Measurements from ENCODE around the gene FTSJ3.

The FTSJ3 gene

DNA sequence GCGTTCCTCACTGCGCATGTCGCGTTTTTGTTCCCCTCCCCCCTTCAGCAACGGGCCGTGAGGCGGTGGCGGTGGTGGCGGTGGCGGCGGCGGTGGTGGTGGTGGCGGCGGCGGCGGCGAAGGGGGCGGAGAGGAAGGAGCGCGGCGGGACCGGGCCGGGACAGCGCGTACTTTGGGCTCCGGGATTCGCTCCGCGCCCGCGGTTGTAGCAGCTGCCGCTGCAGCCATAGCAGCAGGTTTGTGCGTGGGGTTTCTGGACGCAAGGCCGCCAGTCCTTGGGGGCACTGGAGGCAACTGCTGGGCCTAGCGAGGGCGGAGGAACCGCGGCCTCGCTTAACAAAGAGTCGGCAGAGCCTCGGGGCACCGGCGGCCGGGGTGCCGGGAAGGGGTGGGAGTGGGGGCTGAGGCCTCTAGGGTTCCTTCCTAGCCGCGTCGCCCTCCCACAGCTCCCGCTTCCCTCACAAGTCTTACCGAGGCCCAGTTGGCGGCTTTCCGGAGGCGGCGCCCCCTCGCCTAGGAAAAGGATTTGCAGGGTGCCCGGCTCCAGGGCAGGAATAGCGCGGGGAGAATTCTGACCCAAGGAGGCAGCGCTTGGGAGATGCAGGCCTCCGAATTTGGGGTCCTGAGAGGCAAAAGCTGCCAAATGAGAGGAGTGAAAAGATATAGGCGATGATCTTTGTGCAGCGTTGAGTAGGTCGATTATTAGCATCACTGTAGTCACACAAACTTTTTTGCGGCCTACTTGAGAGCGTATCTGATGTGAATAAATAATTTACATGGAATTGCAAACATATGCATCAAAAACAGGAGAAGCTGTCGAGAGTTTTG lies 53.1 kb downstream of the FTSJ3 start, which contains the start of gene DDX42:
DDX42 (plus strand) TSS at position 30 of the 828 bp plus-strand sequence. CDS start 12,880 bp downstream, outside the sequence.
- H3K9me3 ChIP-seq = no peaks in the 10 kb centered on the region
- H3K4me2 ChIP-seq = peak within 1 kb of the TSS; percentile 97
- peaks cover 91% of the 10 kb centered on the region for H4K20me1 ChIP-seq
- H3K36me3 ChIP-seq = peaks cover 49% of the 10 kb centered on the region
- peak within 1 kb of the TSS; percentile 95 for H3K27ac ChIP-seq
- peaks cover 53% of the 10 kb centered on the region for H3K4me1 ChIP-seq
- H3K4me3 ChIP-seq = peak within 1 kb of the TSS; percentile 91
- H3K27me3 ChIP-seq = no peaks in the 10 kb centered on the region
- H3K9ac ChIP-seq = peak within 1 kb of the TSS; percentile 97
- no peak for TF ChIP-seq Cebpa-rat (IDR thresholded peaks at IDR 0.05)

DNA sequence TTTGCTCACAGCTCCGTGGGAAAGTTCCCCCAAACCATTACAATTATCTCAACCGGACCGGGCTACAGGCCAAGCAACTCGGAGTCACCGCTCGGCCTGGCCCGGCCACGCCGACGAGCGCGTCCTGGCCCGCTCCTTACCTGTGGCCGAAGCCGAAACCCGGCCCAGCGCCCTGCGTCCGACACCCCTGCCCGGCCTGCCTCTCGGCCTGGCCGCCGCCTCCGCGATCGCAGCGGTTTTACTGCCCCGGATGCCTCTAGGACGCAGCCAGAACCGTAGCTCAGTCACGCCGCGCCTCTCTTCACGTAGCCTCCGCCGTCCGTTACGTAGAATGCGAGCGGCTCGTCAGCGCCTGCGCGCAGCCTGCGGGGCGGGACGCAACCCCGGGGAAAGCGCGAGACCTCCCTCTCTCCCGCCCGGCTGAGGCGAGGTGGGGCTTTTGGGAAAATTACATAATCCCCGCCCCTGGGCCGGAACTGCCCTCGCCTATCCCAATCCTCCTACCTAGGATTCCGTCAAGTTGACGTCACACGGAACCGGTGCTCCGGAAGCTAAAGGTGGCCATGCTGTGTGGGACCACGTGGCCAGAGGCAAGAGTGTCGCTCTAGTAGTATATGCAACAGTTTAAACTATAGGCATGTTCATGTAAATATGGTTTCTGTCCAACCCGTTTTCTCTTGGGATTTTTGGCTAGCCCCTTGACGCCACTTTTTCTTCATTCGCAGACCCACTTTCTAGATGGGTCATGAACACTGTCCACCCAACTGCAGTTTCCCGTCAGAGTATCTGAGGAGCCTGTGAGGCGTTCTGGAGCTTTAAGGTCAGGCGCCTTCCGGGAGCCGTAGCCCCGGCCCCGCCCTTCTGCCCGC lies 54.0 kb downstream of the FTSJ3 start, which contains the start of gene CCDC47:
CCDC47 (minus strand) TSS at position 326 of the 869 bp plus-strand sequence. CDS start 7,422 bp downstream, outside the sequence.
- H4K20me1 ChIP-seq = peaks cover 91% of the 10 kb centered on the region
- peak within 1 kb of the TSS; percentile 97 for H3K9ac ChIP-seq
- peaks cover 49% of the 10 kb centered on the region for H3K36me3 ChIP-seq
- peak within 1 kb of the TSS; percentile 91 for H3K4me3 ChIP-seq
- H3K27ac ChIP-seq = peak within 1 kb of the TSS; percentile 95
- peaks cover 53% of the 10 kb centered on the region for H3K4me1 ChIP-seq
- H3K4me2 ChIP-seq = peak within 1 kb of the TSS; percentile 97
- H3K27me3 ChIP-seq = no peaks in the 10 kb centered on the region
- H3K9me3 ChIP-seq = no peaks in the 10 kb centered on the region
- peak; percentile 78 for TF ChIP-seq Cebpa-rat (IDR thresholded peaks at IDR 0.05)

DNA sequence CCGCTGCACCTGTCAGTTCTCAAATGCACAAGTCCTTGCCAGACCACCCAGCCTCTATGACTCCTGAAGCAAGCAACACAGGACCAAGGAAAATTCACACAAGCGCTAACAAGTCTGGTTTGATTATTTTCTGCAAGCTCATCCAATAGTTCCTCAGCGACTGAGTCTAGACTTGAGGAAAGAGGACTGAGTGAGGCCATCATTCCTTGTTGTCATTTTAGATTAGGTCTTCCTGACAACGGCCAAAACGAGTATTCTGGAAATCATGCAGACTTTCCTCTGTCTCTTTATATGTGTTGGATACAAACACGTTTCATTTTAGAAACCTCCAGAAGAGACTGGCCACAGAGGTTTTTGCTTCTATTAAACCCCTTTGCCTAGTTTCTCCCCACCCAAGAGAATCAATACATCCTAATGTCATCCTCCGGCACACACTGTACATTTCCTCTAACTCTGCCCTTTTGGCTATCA lies 54.6 kb downstream of the FTSJ3 start:
- Histone ChIP-seq H4K20me1 (peaks cover 91% of the 10 kb centered on the region), H3K9ac (peak overlapping the region; percentile 97), H3K4me1 (peaks cover 52% of the 10 kb centered on the region), H3K9me3 (no peaks in the 10 kb centered on the region), H3K27me3 (no peaks in the 10 kb centered on the region), H3K36me3 (peaks cover 49% of the 10 kb centered on the region), H3K4me3 (peak overlapping the region; percentile 91), H3K4me2 (peak overlapping the region; percentile 97), H3K27ac (peak overlapping the region; percentile 95)
- TF ChIP-seq Cebpa-rat (IDR thresholded peaks at IDR 0.05) = no peak

Measured in BLaER1 (cell line).